AG04450 (cell line): Measurements from ENCODE around the gene XYLT1. TPM values are rescaled to one million over a fixed set of nuclear protein-coding genes. Genes with fewer than 3 reads are reported as not detected.

Experiments used
- CTCF ChIA-PET: fragments of 300-600, 350-600 bp; formaldehyde crosslinking; extraction: SDS; loops from one replicate; lab custom pipeline; 2022; ENCODE audit warnings: antibody characterized with exemption, inconsistent platforms; lab: Charles Lee
- POLR2A ChIA-PET: fragments of 350-600 bp; formaldehyde crosslinking; extraction: SDS; loops from one replicate; lab custom pipeline; 2021; ENCODE audit warnings: antibody characterized with exemption, inconsistent platforms; lab: Yijun Ruan, JAX
- DNase-seq: peaks from one replicate; pipeline ENCODE4 v3.0.0-alpha.2; 2011; ENCODE audit warnings: low read depth, low spot score
- H3K27ac ChIP-seq: one replicate; pipeline ENCODE4 v1.5.1; 2012; ENCODE audit warnings: low read depth, low read length, control low read depth
- H3K27me3 ChIP-seq: one replicate; pipeline ENCODE4 v1.6.0; 2012; ENCODE audit warnings: low read length; ENCODE audit not compliant: control insufficient read depth, insufficient read depth
- H3K4me3 ChIP-seq: 2 replicates; pipeline ENCODE4 v1.5.1; 2011; ENCODE audit warnings: mild to moderate bottlenecking, low read depth, low read length, control low read depth
- H3K9me3 ChIP-seq: 2 replicates; pipeline ENCODE4 v1.5.1; 2012; ENCODE audit warnings: low read length; ENCODE audit not compliant: control insufficient read depth, insufficient read depth
- polyA plus RNA-seq: library from polyadenylated mRNA; depleted of rRNA; stranded (reverse); fragments of >200 nt; gene quantifications from 2 replicates; pipeline ENCODE4 v1.2.3, GENCODE V29; 2011
- TF ChIP-seq, protein P1 (sequence below): IDR thresholded peaks from 2 replicates; pipeline ENCODE4 v1.5.1; 2011; ENCODE audit warnings: low read depth, low read length, control low read depth, inconsistent platforms

The XYLT1 gene
- polyA plus RNA-seq, 1 experiment, result 6.7 TPM

DNA sequence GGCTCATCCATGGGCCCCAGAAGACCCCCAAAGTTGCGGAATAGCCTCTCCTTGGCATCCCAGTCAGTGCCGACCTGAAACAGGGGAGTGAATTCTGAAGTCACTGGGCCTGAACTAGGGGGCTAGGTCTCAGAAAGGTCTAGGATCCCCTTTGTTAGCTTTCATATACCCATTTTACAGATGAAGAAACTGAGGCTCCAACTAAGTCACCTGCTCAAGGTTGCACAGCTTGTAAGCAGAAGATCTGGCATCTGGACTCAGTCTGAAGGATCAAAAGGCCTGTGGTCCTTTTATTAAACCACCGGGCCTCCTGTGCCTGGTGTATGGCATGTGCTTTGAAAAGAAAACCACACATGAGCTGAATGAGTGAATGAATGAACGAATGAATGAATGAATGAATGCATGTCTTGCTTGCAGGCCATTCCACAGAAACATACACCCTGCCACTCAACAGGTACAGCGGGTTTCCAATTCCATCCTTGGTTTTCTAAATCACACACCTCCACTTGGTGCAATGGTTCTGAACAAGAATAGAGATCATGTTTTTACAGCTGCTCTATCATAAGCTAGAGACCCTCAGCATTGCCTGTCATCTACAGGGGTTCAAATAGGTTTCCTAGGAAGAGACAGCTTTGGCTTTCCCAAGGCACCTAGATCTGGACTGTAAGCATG, 352.7 kb downstream of the XYLT1 start:
- H3K4me3 ChIP-seq, result no peak overlapping the region
- POLR2A ChIA-PET, result no interaction called here
- DNase-seq, result no peak
- no peaks in the 10 kb centered on the region for H3K27me3 ChIP-seq
- H3K9me3 ChIP-seq, result no peaks in the 10 kb centered on the region
- no peak overlapping the region for H3K27ac ChIP-seq
- CTCF ChIA-PET, result no interaction called here
- TF ChIP-seq, protein P1, sequence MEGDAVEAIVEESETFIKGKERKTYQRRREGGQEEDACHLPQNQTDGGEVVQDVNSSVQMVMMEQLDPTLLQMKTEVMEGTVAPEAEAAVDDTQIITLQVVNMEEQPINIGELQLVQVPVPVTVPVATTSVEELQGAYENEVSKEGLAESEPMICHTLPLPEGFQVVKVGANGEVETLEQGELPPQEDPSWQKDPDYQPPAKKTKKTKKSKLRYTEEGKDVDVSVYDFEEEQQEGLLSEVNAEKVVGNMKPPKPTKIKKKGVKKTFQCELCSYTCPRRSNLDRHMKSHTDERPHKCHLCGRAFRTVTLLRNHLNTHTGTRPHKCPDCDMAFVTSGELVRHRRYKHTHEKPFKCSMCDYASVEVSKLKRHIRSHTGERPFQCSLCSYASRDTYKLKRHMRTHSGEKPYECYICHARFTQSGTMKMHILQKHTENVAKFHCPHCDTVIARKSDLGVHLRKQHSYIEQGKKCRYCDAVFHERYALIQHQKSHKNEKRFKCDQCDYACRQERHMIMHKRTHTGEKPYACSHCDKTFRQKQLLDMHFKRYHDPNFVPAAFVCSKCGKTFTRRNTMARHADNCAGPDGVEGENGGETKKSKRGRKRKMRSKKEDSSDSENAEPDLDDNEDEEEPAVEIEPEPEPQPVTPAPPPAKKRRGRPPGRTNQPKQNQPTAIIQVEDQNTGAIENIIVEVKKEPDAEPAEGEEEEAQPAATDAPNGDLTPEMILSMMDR, result no peak

DNA sequence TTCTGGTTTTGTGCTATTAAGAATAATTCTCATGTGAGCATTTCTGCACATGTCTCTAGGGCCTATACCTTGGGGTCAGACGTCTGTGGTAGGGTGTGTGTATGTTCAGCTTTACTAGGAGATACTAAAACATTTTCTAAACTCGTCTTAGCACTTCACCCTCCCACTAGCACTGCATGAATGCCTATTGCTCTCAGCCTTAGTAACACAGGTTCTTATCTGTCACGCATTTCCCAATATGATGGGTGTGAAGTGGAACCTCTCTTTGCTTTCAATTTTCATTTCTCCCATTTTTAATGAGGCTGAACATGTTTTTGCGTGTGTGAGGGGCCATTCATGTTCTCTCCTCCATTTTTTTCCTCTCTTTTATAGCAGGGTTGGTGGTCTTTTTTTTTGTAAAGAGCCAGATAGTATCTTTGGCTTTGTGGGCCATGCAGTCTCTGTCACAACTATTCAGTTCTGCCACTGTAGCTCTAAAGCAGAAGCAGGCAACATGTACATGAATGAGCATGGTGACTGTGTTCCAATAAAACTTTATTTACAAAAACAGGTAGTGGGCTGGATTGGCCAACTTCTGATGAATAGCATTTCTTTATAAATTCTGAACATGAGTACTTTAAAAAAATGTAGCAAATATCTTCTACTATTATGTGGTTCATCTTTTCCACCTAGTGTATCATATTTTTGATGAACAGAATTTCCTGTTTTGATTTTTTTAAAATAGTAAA, 354.0 kb downstream of the XYLT1 start:
- no peaks in the 10 kb centered on the region for H3K27me3 ChIP-seq
- TF ChIP-seq, protein P1, result no peak
- POLR2A ChIA-PET, result no interaction called here
- no peaks in the 10 kb centered on the region for H3K9me3 ChIP-seq
- H3K27ac ChIP-seq, result no peak overlapping the region
- H3K4me3 ChIP-seq, result no peak overlapping the region
- CTCF ChIA-PET, result no interaction called here
- no peak for DNase-seq

- Histone ChIP-seq H3K27me3 (no peaks in the 10 kb centered on the region), H3K4me3 (no peak overlapping the region), H3K27ac (no peak overlapping the region), H3K9me3 (no peaks in the 10 kb centered on the region)
- POLR2A ChIA-PET, result no interaction called here
- TF ChIP-seq, protein P1, result no peak
- CTCF ChIA-PET, result no interaction called here
- no peak for DNase-seq
These were observed 361.3 kb downstream of the XYLT1 start for GRCh38 chr16:17109413-17109812.

- no peaks in the 10 kb centered on the region for H3K9me3 ChIP-seq
- H3K27me3 ChIP-seq, result no peaks in the 10 kb centered on the region
- no peak for DNase-seq
- CTCF ChIA-PET, result no interaction called here
- POLR2A ChIA-PET, result no interaction called here
- no peak overlapping the region for H3K4me3 ChIP-seq
- TF ChIP-seq, protein P1, result no peak
- no peak overlapping the region for H3K27ac ChIP-seq
These were observed 362.2 kb downstream of the XYLT1 start for GRCh38 chr16:17108596-17108995.

DNA sequence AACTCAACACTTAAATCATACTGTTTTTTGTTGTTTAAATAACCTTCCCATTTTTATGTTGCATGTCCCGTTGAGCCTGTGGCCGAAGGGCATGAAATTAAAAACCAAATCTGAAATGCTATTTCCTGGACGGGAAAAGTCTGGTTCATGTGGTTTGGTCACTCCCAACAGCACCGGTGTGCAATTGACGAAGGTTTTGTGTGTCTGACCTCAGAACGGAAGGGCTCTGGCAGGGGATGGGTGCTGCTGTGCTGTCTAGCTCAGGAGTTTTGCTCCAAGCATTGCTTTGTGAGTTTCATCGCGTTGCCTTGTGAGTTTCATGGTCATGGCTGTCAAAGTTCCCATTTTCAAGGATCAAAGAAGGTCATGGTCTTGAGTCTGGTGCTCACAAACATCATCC, 363.3 kb downstream of the XYLT1 start:
- DNase-seq, result no peak
- no peaks in the 10 kb centered on the region for H3K9me3 ChIP-seq
- H3K27ac ChIP-seq, result no peak overlapping the region
- TF ChIP-seq, protein P1, result no peak
- H3K4me3 ChIP-seq, result no peak overlapping the region
- no peaks in the 10 kb centered on the region for H3K27me3 ChIP-seq
- ChIA-PET CTCF (no interaction called here), POLR2A (no interaction called here)
